Neural progenitor cell (in vitro differentiated cells): Measurements from ENCODE around the gene SLAIN1. TPM values are rescaled to one million over a fixed set of nuclear protein-coding genes. Genes with fewer than 3 reads are reported as not detected.

ENCODE experiments used
- DNase-seq: peaks from one replicate; pipeline ENCODE4 v3.0.0-alpha.2; 2016; ENCODE audit warnings: low spot score
- H2AFZ ChIP-seq: fragments of 200-600 bp; sonication (generic); replicated peaks from 2 replicates; pipeline ENCODE4 v1.6.1; 2016; ENCODE audit warnings: antibody characterized with exemption
- H3F3A ChIP-seq: fragments of 200-600 bp; sonication (generic); 2 replicates; pipeline ENCODE4 v1.6.1; 2016; ENCODE audit warnings: antibody characterized with exemption, low read depth
- H3K27ac ChIP-seq: fragments of 200-600 bp; sonication (generic); 2 replicates; pipeline ENCODE4 v1.5.1; 2016; ENCODE audit warnings: mild to moderate bottlenecking
- H3K27me3 ChIP-seq: fragments of 200-600 bp; sonication (generic); 2 replicates; pipeline ENCODE4 v1.6.1; 2016; ENCODE audit warnings: mild to moderate bottlenecking, moderate library complexity
- H3K36me3 ChIP-seq: fragments of 200-600 bp; sonication (generic); 2 replicates; pipeline ENCODE4 v1.5.1; 2016
- H3K4me1 ChIP-seq: fragments of 200-600 bp; sonication (generic); 2 replicates; pipeline ENCODE4 v1.6.1; 2016; ENCODE audit warnings: mixed run types
- H3K4me2 ChIP-seq: fragments of 200-600 bp; sonication (generic); 2 replicates; pipeline ENCODE4 v1.6.1; 2016
- H3K4me3 ChIP-seq: fragments of 200-600 bp; sonication (generic); 2 replicates; pipeline ENCODE4 v1.5.1; 2016
- H3K79me2 ChIP-seq: fragments of 200-600 bp; sonication (generic); 2 replicates; pipeline ENCODE4 v1.6.1; 2016; ENCODE audit warnings: low read depth
- H3K9ac ChIP-seq: fragments of 200-600 bp; sonication (generic); 2 replicates; pipeline ENCODE4 v1.6.1; 2016
- H3K9me3 ChIP-seq: fragments of 200-600 bp; sonication (generic); 2 replicates; pipeline ENCODE4 v1.5.1; 2016; ENCODE audit warnings: low read depth
- H4K20me1 ChIP-seq: fragments of 200-600 bp; sonication (generic); 2 replicates; pipeline ENCODE4 v1.6.1; 2016; ENCODE audit warnings: low read depth
- H3K27ac Mint-ChIP-seq: 3 replicates; pipeline ENCODE4 v1.8.0; 2021; ENCODE audit warnings: mixed read lengths
- H3K27me3 Mint-ChIP-seq: 2 replicates; pipeline ENCODE4 v1.8.0; 2022; ENCODE audit warnings: low read depth, mild to moderate bottlenecking, inconsistent platforms, moderate library complexity, mixed read lengths; ENCODE audit not compliant: insufficient read depth
- H3K36me3 Mint-ChIP-seq: 3 replicates; pipeline ENCODE4 v1.8.0; 2021; ENCODE audit warnings: mixed read lengths
- H3K4me1 Mint-ChIP-seq: 3 replicates; pipeline ENCODE4 v1.8.0; 2021; ENCODE audit warnings: mixed read lengths
- H3K4me3 Mint-ChIP-seq: 3 replicates; pipeline ENCODE4 v1.8.0; 2021; ENCODE audit warnings: mild to moderate bottlenecking, moderate library complexity, mixed read lengths
- H3K9me3 Mint-ChIP-seq: 3 replicates; pipeline ENCODE4 v1.8.0; 2020; ENCODE audit warnings: mixed read lengths
- CTCF ChIP-seq: fragments of 200-600 bp; sonication (generic); IDR thresholded peaks from 2 replicates; pipeline ENCODE4 v1.5.1; 2017; ENCODE audit warnings: antibody characterized with exemption, mild to moderate bottlenecking
- EZH2 ChIP-seq: fragments of 200-600 bp; sonication (generic); IDR thresholded peaks from 2 replicates; pipeline ENCODE4 v1.6.1; 2017; ENCODE audit warnings: antibody characterized with exemption, mild to moderate bottlenecking, moderate library complexity
- EZH2phosphoT487 ChIP-seq: fragments of 200-600 bp; sonication (generic); IDR thresholded peaks from 2 replicates; pipeline ENCODE4 v1.6.1; 2017; ENCODE audit warnings: antibody characterized with exemption
- total RNA-seq: library from RNA; depleted of rRNA; stranded (reverse); fragments of >200 nt; gene quantifications from 2 replicates; pipeline ENCODE4 v1.2.3, GENCODE V29; 2015; ENCODE audit warnings: low replicate concordance

Gene SLAIN1
- total RNA-seq, 1 donor from 2014 or later = 87.2 TPM

GRCh38 chr13:77724092-77724491 lies 26.6 kb downstream of the SLAIN1 start:
- Mint-ChIP-seq H3K27ac (no peak overlapping the region), H3K36me3 (peaks cover 80% of the 10 kb centered on the region), H3K4me3 (no peak overlapping the region), H3K27me3 (no peaks in the 10 kb centered on the region), H3K9me3 (peaks cover 6% of the 10 kb centered on the region), H3K4me1 (peaks cover 3% of the 10 kb centered on the region)
- Histone ChIP-seq H3K4me3 (no peak overlapping the region), H3K27me3 (no peaks in the 10 kb centered on the region), H3F3A (no peaks in the 10 kb centered on the region), H3K9ac (no peak overlapping the region), H3K79me2 (peaks cover 42% of the 10 kb centered on the region), H4K20me1 (peaks cover 8% of the 10 kb centered on the region), H3K4me1 (peaks cover 7% of the 10 kb centered on the region), H2AFZ (no peak overlapping the region), H3K27ac (no peak overlapping the region), H3K36me3 (peaks cover 12% of the 10 kb centered on the region), H3K4me2 (no peak overlapping the region), H3K9me3 (no peaks in the 10 kb centered on the region)
- TF ChIP-seq EZH2 = no peak
- TF ChIP-seq CTCF = no peak
- TF ChIP-seq EZH2phosphoT487 = no peak
- no peak for DNase-seq

- H3K4me1 Mint-ChIP-seq = peaks cover 3% of the 10 kb centered on the region
- no peak overlapping the region for H3K27ac ChIP-seq
- H3K79me2 ChIP-seq = peaks cover 43% of the 10 kb centered on the region
- peaks cover 12% of the 10 kb centered on the region for H4K20me1 ChIP-seq
- no peaks in the 10 kb centered on the region for H3K27me3 Mint-ChIP-seq
- no peak overlapping the region for H3K4me3 Mint-ChIP-seq
- H3K9me3 Mint-ChIP-seq = peaks cover 6% of the 10 kb centered on the region
- H2AFZ ChIP-seq = no peak overlapping the region
- no peak overlapping the region for H3K9ac ChIP-seq
- H3F3A ChIP-seq = no peaks in the 10 kb centered on the region
- TF ChIP-seq CTCF = no peak
- no peak for TF ChIP-seq EZH2
- no peak for TF ChIP-seq EZH2phosphoT487
- peaks cover 12% of the 10 kb centered on the region for H3K36me3 ChIP-seq
- H3K36me3 Mint-ChIP-seq = peaks cover 80% of the 10 kb centered on the region
- no peak overlapping the region for H3K4me3 ChIP-seq
- no peak overlapping the region for H3K4me2 ChIP-seq
- DNase-seq = no peak
- peaks cover 7% of the 10 kb centered on the region for H3K4me1 ChIP-seq
- no peaks in the 10 kb centered on the region for H3K9me3 ChIP-seq
- H3K27me3 ChIP-seq = no peaks in the 10 kb centered on the region
- no peak overlapping the region for H3K27ac Mint-ChIP-seq
Measured at GRCh38 chr13:77725071-77725470, 27.6 kb downstream of the SLAIN1 start.

GRCh38 chr13:77728265-77729125 lies 31.0 kb downstream of the SLAIN1 start:
- Histone ChIP-seq H3K27ac (no peak overlapping the region), H3K4me2 (no peak overlapping the region), H4K20me1 (peaks cover 12% of the 10 kb centered on the region), H2AFZ (no peak overlapping the region), H3K27me3 (no peaks in the 10 kb centered on the region), H3K36me3 (no peaks in the 10 kb centered on the region), H3K4me1 (peaks cover 7% of the 10 kb centered on the region), H3K4me3 (no peak overlapping the region), H3F3A (no peaks in the 10 kb centered on the region), H3K9me3 (no peaks in the 10 kb centered on the region), H3K79me2 (peaks cover 52% of the 10 kb centered on the region), H3K9ac (no peak overlapping the region)
- no peaks in the 10 kb centered on the region for H3K27me3 Mint-ChIP-seq
- no peak for DNase-seq
- TF ChIP-seq EZH2 = no peak
- no peak for TF ChIP-seq EZH2phosphoT487
- no peak for TF ChIP-seq CTCF
- peaks cover 3% of the 10 kb centered on the region for H3K4me1 Mint-ChIP-seq
- peaks cover 70% of the 10 kb centered on the region for H3K36me3 Mint-ChIP-seq
- no peaks in the 10 kb centered on the region for H3K9me3 Mint-ChIP-seq
- no peak overlapping the region for H3K27ac Mint-ChIP-seq
- H3K4me3 Mint-ChIP-seq = no peak overlapping the region
